HepG2 (cell line): ENCODE measurements around the gene RAB3D. TPM values are rescaled to one million over a fixed set of nuclear protein-coding genes. Genes with fewer than 3 reads are reported as not detected.
A peak's percentile ranks its signal among the peaks of the same experiment; 100 is the strongest.

Experiments used
- CHCHD3 ChIP-seq: sonication (generic); formaldehyde crosslinking; IDR thresholded peaks from 2 replicates; pipeline ENCODE4 v1.8.0; 2022; ENCODE audit warnings: mild to moderate bottlenecking, missing genetic modification reagents, moderate library complexity
- CREB3 ChIP-seq: sonication (generic); formaldehyde crosslinking; IDR thresholded peaks from 2 replicates; pipeline ENCODE4 v1.5.0; 2020; ENCODE audit warnings: missing genetic modification reagents
- FOXA3 ChIP-seq: IDR thresholded peaks from 2 replicates; pipeline ENCODE4 v1.6.1; 2016; ENCODE audit warnings: missing genetic modification reagents, missing compliant biosample characterization
- HNF1A ChIP-seq, 2 experiments: sonication (generic) in 1 of 2; formaldehyde crosslinking in 1 of 2; IDR thresholded peaks; 2 replicates each; pipeline versions ENCODE4 v1.4.0 to v1.6.1; 2016 to 2020; ENCODE audit warnings: borderline replicate concordance in 1 of 2, low read depth in 1 of 2, mild to moderate bottlenecking in 1 of 2, missing genetic modification reagents in 1 of 2
- HOXA7 ChIP-seq: sonication (generic); formaldehyde crosslinking; IDR thresholded peaks from 2 replicates; pipeline ENCODE4 v1.8.1; 2022; ENCODE audit warnings: mild to moderate bottlenecking, missing genetic modification reagents, moderate library complexity
- KMT2B ChIP-seq: IDR thresholded peaks from 2 replicates; pipeline ENCODE4 v1.6.1; 2016; ENCODE audit warnings: missing genetic modification reagents, missing compliant biosample characterization
- NFAT5 ChIP-seq: sonication (generic); formaldehyde crosslinking; IDR thresholded peaks from 2 replicates; pipeline ENCODE4 v1.4.0; 2020; ENCODE audit warnings: missing genetic modification reagents
- NFE2L2 ChIP-seq: fragments of 150-350 bp; IDR thresholded peaks from 2 replicates; pipeline ENCODE4 v1.6.1; 2014; ENCODE audit warnings: low read length
- REL ChIP-seq: sonication (generic); formaldehyde crosslinking; conservative IDR thresholded peaks from 2 replicates; pipeline ENCODE4 v1.8.0; 2022; ENCODE audit warnings: mild to moderate bottlenecking, missing genetic modification reagents, moderate library complexity
- RFX3 ChIP-seq: IDR thresholded peaks from 2 replicates; pipeline ENCODE4 v1.6.1; 2016; ENCODE audit warnings: missing biosample characterization, missing genetic modification reagents
- SAFB2 ChIP-seq: sonication (generic); formaldehyde crosslinking; IDR thresholded peaks from 2 replicates; pipeline ENCODE4 v1.5.1; 2020; ENCODE audit warnings: missing genetic modification reagents, low read depth, mild to moderate bottlenecking, borderline replicate concordance
- SPEN ChIP-seq: sonication (generic); formaldehyde crosslinking; IDR thresholded peaks from 2 replicates; pipeline ENCODE4 v1.5.1; 2020; ENCODE audit warnings: low read depth, mild to moderate bottlenecking, missing genetic modification reagents
- TAF15 ChIP-seq: fragments of 200-400 bp; formaldehyde crosslinking; IDR thresholded peaks from one replicate; pipeline ENCODE4 v1.6.1; 2018; ENCODE audit warnings: mild to moderate bottlenecking, low read depth, low read length; ENCODE audit not compliant: poor library complexity, severe bottlenecking
- YEATS2 ChIP-seq: sonication (generic); formaldehyde crosslinking; IDR thresholded peaks from 2 replicates; pipeline ENCODE4 v1.4.0; 2020; ENCODE audit warnings: missing genetic modification reagents, borderline replicate concordance
- ZFP90 ChIP-seq: sonication (generic); formaldehyde crosslinking; IDR thresholded peaks from 2 replicates; pipeline ENCODE4 v1.8.0; 2022; ENCODE audit warnings: missing genetic modification reagents, mild to moderate bottlenecking, inconsistent platforms, borderline replicate concordance
- ZNF335 ChIP-seq: sonication (generic); formaldehyde crosslinking; IDR thresholded peaks from 2 replicates; pipeline ENCODE4 v1.4.0; 2020; ENCODE audit warnings: missing genetic modification reagents
- ZNF430 ChIP-seq: sonication (generic); formaldehyde crosslinking; IDR thresholded peaks from 2 replicates; pipeline ENCODE4 v1.9.0; 2021; ENCODE audit warnings: mild to moderate bottlenecking, missing genetic modification reagents
- ZNF724P ChIP-seq: sonication (generic); formaldehyde crosslinking; IDR thresholded peaks from 2 replicates; pipeline ENCODE4 v1.8.0; 2022; ENCODE audit warnings: missing genetic modification reagents, borderline replicate concordance
- polyA plus RNA-seq, 8 experiments: library from polyadenylated mRNA; depleted of rRNA in 3 of 8; stranded (reverse) in 7 of 8; unstranded in 1 of 8; fragments of >200 nt; fragmentation: Illumina TruSeq in 4 of 8; extraction: Trizol in 4 of 8; gene quantifications; 2 replicates each; pipeline versions ENCODE4 v1.2.1 to v1.2.3, GENCODE V29; 2011 to 2016; ENCODE audit warnings: low read depth in 4 of 8, missing spikeins in 1 of 8, mixed read lengths in 1 of 8; ENCODE audit not compliant: insufficient read depth in 1 of 8
- total RNA-seq, 5 experiments: library from RNA; depleted of rRNA; stranded (reverse); fragments of >200 nt; fragmentation: Illumina TruSeq; extraction: Trizol; gene quantifications; 2 replicates each; pipeline ENCODE4 v1.2.3, GENCODE V29; 2016; ENCODE audit warnings: low read depth in 1 of 5

RAB3D gene
- total and polyA plus RNA-seq, 2 of the 13 experiments (the other 11 are each of a cell fraction or from before 2014, with no cell fraction given) = 2.0 to 16.1 TPM

DNA sequence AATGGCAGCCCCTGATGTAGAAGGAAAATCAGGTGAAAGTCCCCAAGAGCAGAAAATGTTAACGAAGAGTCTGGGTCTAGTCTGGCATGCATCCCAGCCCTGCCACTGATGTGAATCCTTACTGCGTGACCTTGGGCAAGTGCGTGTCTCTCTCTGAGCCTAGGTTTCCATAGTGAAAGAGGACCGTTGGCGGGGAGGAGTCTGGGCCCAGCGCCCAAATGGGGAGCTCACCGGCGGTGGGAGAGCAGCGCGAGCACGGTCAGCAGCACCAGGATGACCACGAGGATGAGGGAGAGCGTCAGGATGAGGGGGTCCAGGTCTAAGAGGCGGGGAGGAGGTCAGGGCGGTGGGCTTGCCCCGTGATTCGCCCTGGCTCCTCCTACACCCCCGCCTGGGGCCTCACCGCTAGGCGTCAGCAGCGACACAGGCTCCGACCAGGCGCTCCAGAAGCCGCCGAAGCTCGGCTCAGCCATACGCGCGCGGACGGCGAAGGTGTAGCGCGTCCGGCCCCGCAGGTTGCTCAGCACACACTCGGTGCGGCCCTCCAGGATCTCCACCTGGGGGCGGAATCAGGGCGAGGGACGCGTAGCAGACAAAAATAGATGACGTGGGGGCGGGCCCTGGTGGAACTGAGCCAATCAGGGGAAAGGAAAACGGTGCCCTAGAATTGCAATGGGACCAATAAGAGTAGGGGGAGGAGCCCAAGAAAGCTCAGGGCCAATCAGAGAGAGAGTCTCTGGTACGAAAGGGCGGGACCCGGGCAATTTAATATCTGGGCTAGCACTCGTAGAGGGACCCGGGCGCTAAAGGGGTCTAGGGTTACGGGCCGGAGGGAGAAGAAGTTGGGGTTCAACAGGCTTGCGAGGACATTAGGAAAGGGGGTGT is 41.4 kb upstream of the RAB3D start (continued):
- TF ChIP-seq REL (peak; percentile 45; the same call in 1 of the 2 replicates), YEATS2 (peak; percentile 39; the same call in 1 of the 2 replicates), CHCHD3 (CRISPR knock-in tag) (no peak), HOXA7 (CRISPR knock-in tag) (no peak), ZNF430 (no peak), ZNF335 (CRISPR knock-in tag) (no peak), SAFB2 (CRISPR knock-in tag) (peak; percentile 54; the same call in 1 of the 2 replicates), NFE2L2 (no peak), FOXA3 (peak; percentile 37; the same call in 1 of the 2 replicates), ZNF724P (CRISPR knock-in tag) (peak; percentile 63), ZFP90 (CRISPR knock-in tag) (peak; percentile 83), CREB3 (no peak), RFX3 (CRISPR knock-in tag) (no peak), SPEN (CRISPR knock-in tag) (peak; percentile 67), HNF1A (IDR thresholded peaks at IDR 0.05; ENCODE audit: low read depth) (no peak), HNF1A (CRISPR knock-in tag; IDR thresholded peaks at IDR 0.05; ENCODE audit: borderline replicate concordance) (peak; percentile 50; the same call in 1 of the 2 replicates), KMT2B (CRISPR knock-in tag) (0 out of 2 replicates have a peak, but pooled peaks have one; percentile 64), NFAT5 (CRISPR knock-in tag) (no peak), TAF15 (no peak)
